HEK293T (cell line): Measurements from ENCODE around the gene WIPF3.

Experiments used
- CTCF ChIA-PET: fragments of 350-600 bp; formaldehyde crosslinking; extraction: SDS; loops from one replicate; lab custom pipeline; 2021; ENCODE audit warnings: antibody characterized with exemption, inconsistent platforms; lab: Yijun Ruan, JAX
- POLR2A ChIA-PET: fragments of 350-600 bp; formaldehyde crosslinking; extraction: SDS; loops from one replicate; lab custom pipeline; 2020; ENCODE audit warnings: antibody characterized with exemption, inconsistent platforms; lab: Yijun Ruan, JAX
- DNase-seq: peaks from one replicate; pipeline ENCODE4 v3.0.0; 2012; ENCODE audit warnings: mixed read lengths; ENCODE audit errors: extremely low spot score
- ARNT ChIP-seq: fragments of 450-650 bp; IDR thresholded peaks from 2 replicates; pipeline ENCODE4 v1.6.1; 2017; ENCODE audit warnings: mild to moderate bottlenecking
- BHLHE40 ChIP-seq: fragments of 450-650 bp; IDR thresholded peaks from 2 replicates; pipeline ENCODE4 v1.6.1; 2016; ENCODE audit warnings: mild to moderate bottlenecking, moderate library complexity, borderline replicate concordance
- CTBP1 ChIP-seq: fragments of 450-650 bp; IDR thresholded peaks from 2 replicates; pipeline ENCODE4 v1.6.1; 2016; ENCODE audit warnings: borderline replicate concordance
- ELF4 ChIP-seq: fragments of 450-650 bp; IDR thresholded peaks from 2 replicates; pipeline ENCODE4 v1.6.1; 2017; ENCODE audit warnings: antibody characterized with exemption
- FOXA1 ChIP-seq: fragments of 450-650 bp; IDR thresholded peaks from 2 replicates; pipeline ENCODE4 v1.6.1; 2016; ENCODE audit warnings: mild to moderate bottlenecking
- FOXK2 ChIP-seq: fragments of 450-650 bp; IDR thresholded peaks from 2 replicates; pipeline ENCODE4 v1.6.1; 2016; ENCODE audit warnings: mild to moderate bottlenecking
- FOXM1 ChIP-seq: fragments of 450-650 bp; IDR thresholded peaks from 2 replicates; pipeline ENCODE4 v1.6.1; 2017; ENCODE audit warnings: mild to moderate bottlenecking, borderline replicate concordance
- HDGF ChIP-seq: fragments of 450-650 bp; IDR thresholded peaks from 2 replicates; pipeline ENCODE4 v1.6.1; 2017; ENCODE audit warnings: antibody characterized with exemption, borderline replicate concordance
- L3MBTL2 ChIP-seq: fragments of 450-650 bp; conservative IDR thresholded peaks from 2 replicates; pipeline ENCODE4 v1.6.1; 2016; ENCODE audit warnings: mild to moderate bottlenecking
- LEF1 ChIP-seq: fragments of 450-650 bp; IDR thresholded peaks from 2 replicates; pipeline ENCODE4 v1.6.1; 2017; ENCODE audit warnings: mild to moderate bottlenecking, borderline replicate concordance
- NFRKB ChIP-seq: fragments of 450-650 bp; IDR thresholded peaks from 2 replicates; pipeline ENCODE4 v1.6.1; 2016; ENCODE audit warnings: mild to moderate bottlenecking, moderate library complexity
- SP1 ChIP-seq: fragments of 450-650 bp; IDR thresholded peaks from 2 replicates; pipeline ENCODE4 v1.6.1; 2017
- SUZ12 ChIP-seq: fragments of 450-650 bp; IDR thresholded peaks from 2 replicates; pipeline ENCODE4 v1.6.1; 2016; ENCODE audit warnings: mild to moderate bottlenecking
- TARDBP ChIP-seq: fragments of 450-650 bp; IDR thresholded peaks from 2 replicates; pipeline ENCODE4 v1.6.1; 2016
- ZNF384 ChIP-seq: fragments of 450-650 bp; IDR thresholded peaks from 2 replicates; pipeline ENCODE4 v1.6.1; 2016
- TF ChIP-seq, protein P1 (sequence below): fragments of 450-650 bp; IDR thresholded peaks from 2 replicates; pipeline ENCODE4 v1.6.1; 2016

WIPF3 gene

DNA sequence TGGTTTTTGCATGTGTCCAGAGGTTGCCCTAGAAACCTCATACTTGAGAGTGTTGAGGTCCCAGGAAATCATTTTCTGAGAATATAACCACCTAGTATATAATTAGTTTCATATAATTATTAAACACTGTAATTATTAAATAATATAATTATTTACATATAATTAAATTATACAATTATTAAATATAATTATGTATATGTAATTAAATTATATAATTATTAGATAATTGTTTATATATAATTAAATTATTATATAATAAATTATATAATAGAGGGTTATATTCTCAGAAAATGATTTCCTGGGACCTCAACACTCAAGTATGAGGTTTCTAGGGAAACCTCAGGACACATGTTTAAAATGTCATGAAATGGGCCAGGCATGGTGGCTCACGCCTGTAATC lies 155.7 kb downstream of the WIPF3 start:
- POLR2A ChIA-PET: no interaction called here
- no peak for TF ChIP-seq FOXM1
- TF ChIP-seq TARDBP: no peak
- TF ChIP-seq FOXA1: no peak
- TF ChIP-seq NFRKB: no peak
- no peak for TF ChIP-seq FOXK2
- TF ChIP-seq LEF1: no peak
- no peak for TF ChIP-seq ZNF384
- TF ChIP-seq, protein P1, sequence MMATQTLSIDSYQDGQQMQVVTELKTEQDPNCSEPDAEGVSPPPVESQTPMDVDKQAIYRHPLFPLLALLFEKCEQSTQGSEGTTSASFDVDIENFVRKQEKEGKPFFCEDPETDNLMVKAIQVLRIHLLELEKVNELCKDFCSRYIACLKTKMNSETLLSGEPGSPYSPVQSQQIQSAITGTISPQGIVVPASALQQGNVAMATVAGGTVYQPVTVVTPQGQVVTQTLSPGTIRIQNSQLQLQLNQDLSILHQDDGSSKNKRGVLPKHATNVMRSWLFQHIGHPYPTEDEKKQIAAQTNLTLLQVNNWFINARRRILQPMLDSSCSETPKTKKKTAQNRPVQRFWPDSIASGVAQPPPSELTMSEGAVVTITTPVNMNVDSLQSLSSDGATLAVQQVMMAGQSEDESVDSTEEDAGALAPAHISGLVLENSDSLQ: no peak
- TF ChIP-seq SP1: no peak
- TF ChIP-seq BHLHE40: no peak
- TF ChIP-seq SUZ12: no peak
- TF ChIP-seq L3MBTL2: no peak
- TF ChIP-seq HDGF: no peak
- no peak for TF ChIP-seq ELF4
- no peak for TF ChIP-seq CTBP1
- no peak for TF ChIP-seq ARNT
- no peak for DNase-seq
- CTCF ChIA-PET: no interaction called here

DNA sequence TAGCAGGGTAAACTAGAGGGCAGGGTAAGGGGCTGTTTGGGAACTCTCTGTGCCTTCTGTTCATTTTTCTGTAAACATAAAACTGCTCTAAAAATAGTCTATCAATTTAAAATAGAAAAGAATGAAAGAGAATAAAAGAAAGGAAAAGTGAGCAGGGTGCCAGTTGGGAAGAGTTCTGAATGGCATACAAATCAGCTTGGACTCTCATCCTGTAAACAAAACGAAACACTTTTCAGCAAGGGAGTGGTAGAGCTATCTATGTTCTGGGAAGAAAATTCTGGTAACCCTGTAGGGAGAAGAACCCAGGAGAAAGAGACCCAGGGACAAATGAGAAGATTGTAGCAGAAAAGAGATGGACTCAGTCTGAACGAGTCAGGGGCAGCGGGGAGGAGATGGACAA lies 158.7 kb downstream of the WIPF3 start:
- ChIA-PET CTCF (interaction anchor here (0.7 kb wide), 1 partner anchor 17 kb away, joined by 3 read pairs; no protein-coding TSS in a partner anchor), POLR2A (interaction anchor here (1.2 kb wide), 1 partner anchor 12 kb away, joined by 3 read pairs; no protein-coding TSS in a partner anchor)
- DNase-seq: no peak
- TF ChIP-seq FOXK2 (no peak), ZNF384 (no peak)
